ENCODE results near the gene TSHZ2.
"Not testable (repeated sequence)": the region's sequence is repeated elsewhere in the genome, so short reads cannot be mapped to it uniquely, and the experiment has no call there.

Gene TSHZ2

DNA sequence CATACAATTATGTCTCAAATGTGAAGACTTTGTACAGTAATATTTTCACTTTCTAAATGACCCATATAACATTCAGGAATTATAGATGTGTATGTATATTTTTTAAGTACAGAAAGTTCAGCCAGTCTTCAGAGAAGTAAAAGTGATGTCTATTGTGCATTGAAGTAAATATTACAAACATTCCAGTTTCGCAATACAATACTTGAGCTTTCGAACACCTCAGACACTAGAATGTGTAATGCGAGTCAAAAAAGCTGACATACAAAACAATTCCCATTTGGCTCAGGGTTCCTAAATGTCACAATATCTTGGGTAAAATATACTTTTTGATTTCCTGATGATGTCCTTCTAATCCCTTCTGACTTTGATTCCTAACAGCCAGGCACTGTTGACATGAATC lies 520.1 kb downstream of the TSHZ2 start:
- no peak for DNase-seq (ENCODE audit: low read depth in 2 of 3, low spot score in 2 of 3)

DNA sequence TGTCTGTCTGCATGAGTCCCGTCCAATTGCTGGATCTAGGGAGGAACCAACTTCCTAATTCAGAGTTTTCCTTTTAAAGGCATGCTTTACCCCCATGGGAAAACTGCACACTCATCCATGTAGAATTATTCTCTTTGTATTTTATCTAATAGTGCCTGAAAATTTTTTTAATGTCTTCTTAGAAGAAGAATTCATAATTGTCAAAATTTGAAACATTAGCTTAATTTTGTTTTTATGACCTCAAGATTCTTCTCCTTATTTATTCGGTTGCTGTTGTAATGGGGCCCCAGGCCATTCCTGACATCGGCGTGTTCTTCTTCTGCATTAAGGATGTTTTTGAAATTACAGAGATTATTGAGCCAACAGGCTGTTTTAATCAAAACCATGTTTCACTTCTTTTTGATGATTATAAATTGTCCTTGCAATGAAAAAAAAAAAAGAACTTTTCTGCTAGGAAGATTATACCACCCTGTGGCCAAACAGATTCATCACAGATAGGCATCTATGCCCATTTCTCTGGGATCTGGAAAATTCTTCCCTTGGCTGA lies 521.2 kb downstream of the TSHZ2 start:
- DNase-seq (ENCODE audit: low read depth in 2 of 3, low spot score in 2 of 3): no peak

GRCh38 chr20:53494753-53495152 lies 522.6 kb downstream of the TSHZ2 start:
- no peak for DNase-seq (ENCODE audit: low read depth in 2 of 3, low spot score in 2 of 3)

DNA sequence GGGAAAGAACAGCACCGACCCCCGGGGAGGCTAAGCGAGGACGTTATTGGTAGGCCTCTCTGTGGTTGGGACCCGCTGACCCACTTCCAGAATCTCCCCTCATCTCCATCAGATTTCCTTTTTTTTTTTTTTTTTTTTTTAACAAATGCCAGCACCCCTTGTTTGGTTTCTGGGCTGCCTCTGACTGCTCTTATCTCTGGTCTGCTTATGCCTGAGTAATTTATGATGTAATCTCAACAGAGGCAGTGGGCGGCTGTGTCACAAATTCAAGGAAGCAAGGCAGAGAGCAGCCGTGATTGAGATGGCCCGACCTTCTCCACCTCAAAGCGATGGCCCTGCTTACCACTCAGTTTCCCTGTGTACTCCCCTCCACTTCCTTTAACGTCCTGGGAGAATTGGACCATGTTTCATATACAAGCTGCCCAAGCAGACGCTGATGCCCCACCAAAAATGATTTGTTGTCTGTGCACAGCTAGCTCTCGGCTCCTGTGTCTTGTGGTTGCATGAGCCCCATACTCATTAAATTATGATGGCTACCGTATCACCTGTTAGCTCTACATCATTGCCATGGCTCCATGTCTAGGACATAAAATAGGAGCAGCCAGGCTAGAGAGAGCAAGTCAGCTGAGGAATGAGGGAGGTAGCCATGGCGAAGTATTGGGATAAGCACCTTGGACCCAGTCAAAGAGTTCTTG lies 523.4 kb downstream of the TSHZ2 start:
- no peak for DNase-seq (ENCODE audit: low read depth in 2 of 3, low spot score in 2 of 3)

DNA sequence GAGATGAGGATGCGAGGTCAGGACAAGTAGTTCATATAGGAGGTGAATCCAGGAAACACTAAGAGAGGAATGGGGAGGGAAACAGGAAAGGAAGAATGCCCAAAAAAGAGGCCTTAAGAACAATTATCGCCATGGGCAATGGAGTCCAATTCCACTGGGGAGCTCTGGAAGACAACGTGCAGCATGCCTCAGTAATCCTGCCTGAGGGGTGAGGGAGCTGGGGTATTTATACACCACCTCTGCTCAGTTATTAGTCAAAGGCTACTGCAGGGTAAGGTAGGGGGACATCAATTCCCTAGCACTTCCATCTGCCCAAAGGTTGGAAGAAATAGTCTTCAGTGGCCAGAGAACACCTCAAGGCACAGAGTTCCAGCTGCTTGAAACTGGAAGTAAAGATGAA lies 525.1 kb downstream of the TSHZ2 start:
- DNase-seq (ENCODE audit: low read depth in 2 of 3, low spot score in 2 of 3): no peak

DNA sequence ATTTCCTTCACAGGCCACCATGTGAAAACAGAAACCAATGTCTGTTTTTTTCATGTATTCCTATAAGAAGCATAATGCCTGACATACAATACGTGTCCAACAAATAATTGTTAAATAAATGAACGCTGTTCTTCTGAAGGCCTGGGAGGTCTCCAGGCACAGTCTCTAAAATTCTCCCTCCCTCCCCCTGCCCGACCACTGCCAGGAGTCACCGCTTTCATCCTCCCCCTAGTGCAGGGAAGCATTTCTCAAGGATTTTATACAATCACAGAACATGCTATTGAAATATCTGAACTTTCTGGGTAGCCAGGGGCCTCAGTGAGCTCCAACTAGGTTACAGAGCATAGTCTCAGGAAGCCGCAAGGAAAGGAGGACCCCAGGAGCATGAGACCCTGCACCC lies 526.2 kb downstream of the TSHZ2 start:
- no peak for DNase-seq (ENCODE audit: low read depth in 2 of 3, low spot score in 2 of 3)

DNA sequence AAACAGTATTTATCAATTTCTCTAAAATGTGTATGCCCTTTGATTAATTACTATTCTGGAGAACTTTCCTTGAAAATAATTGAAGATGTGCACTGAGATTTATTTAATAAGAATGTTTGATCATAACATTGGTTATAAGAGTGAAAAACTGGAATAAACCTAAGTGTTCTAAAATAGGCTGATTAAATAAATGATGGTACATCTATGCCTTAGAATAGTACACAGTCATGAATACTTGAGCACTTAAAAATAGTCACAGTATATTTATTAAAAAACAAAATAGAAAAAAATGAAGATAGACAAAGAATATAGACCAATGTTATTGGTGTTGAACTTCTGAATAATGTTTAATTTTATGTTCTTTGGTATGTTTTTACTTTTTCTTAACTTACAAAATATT lies 528.5 kb downstream of the TSHZ2 start:
- DNase-seq (ENCODE audit: low read depth in 2 of 3, low spot score in 2 of 3): no peak

- DNase-seq (ENCODE audit: low read depth in 2 of 3, low spot score in 2 of 3): no peak
Measured at GRCh38 chr20:53502820-53503219, 530.7 kb downstream of the TSHZ2 start.

DNA sequence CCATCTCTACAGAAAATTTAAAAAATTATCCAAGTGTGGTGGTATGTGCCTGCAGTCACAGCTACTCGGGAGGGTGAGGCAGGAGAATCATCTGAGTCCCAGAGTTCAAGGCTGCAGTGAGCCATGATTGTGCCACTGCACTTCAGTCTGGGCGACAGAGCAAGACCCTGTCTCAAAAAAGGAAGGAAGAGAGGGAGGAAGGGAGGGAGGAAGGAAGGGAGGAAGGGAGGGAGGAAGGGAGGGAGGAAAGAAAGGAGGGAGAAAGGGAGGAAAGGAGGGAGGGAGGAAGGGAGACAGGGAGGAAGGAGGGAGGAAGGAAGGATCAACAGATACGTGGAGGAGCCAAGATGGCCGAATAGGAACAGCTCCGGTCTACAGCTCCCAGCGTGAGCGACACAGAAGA lies 531.4 kb downstream of the TSHZ2 start:
- no peak for DNase-seq (ENCODE audit: low read depth in 2 of 3, low spot score in 2 of 3)

- not testable (repeated sequence) for DNase-seq (ENCODE audit: low read depth in 2 of 3, low spot score in 2 of 3)
Measured at GRCh38 chr20:53504106-53504505, 531.9 kb downstream of the TSHZ2 start.

- no peak for DNase-seq (ENCODE audit: low read depth in 2 of 3, low spot score in 2 of 3)
Measured at GRCh38 chr20:53510262-53510661, 538.1 kb downstream of the TSHZ2 start.

DNA sequence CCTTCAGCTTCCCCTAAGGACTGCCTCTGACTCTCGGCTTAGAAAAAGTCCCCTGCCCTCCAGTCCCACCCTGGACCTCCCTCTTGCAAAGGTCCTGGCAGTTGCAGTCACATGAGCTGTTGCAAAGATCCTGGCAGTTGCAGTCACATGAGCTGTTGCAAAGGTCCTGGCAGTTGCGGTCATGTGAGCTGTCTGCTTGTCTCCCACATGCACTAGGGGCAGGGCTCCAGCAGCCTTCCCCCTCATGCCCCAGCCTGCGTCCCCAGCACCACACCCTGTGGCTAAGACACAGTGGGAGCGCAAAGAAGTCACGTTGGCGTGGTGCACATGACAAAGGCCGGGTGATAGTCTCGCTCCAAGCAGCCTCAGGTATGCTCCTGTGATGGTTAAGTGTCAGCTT lies 538.5 kb downstream of the TSHZ2 start:
- no peak for DNase-seq (ENCODE audit: low read depth in 2 of 3, low spot score in 2 of 3)

GRCh38 chr20:53512076-53512475 lies 539.9 kb downstream of the TSHZ2 start:
- DNase-seq (ENCODE audit: low read depth in 2 of 3, low spot score in 2 of 3): no peak

- no peak for DNase-seq (ENCODE audit: low read depth in 2 of 3, low spot score in 2 of 3)
Measured at GRCh38 chr20:53513168-53513488, 541.0 kb downstream of the TSHZ2 start.

GRCh38 chr20:53513489-53514298 lies 541.5 kb downstream of the TSHZ2 start:
- no peak for DNase-seq (ENCODE audit: low read depth in 2 of 3, low spot score in 2 of 3)

DNA sequence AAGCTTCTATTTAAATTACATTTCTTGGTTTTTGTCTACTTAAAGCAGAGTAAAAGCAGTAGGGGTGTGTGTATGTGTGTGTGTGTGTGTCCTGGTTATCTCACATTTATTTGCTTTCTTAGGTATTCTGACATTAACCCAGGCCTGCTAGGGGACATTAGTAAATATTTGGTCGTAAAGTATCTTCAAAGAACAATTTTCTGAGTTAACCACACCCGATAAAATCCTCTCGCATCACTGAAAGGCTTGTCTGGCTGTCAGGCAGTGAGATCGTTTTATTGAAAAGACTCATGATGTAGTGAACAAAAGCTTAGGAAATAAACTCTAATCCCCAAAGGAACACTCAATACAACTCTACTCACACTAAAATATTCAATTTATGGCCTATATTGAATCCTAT lies 543.6 kb downstream of the TSHZ2 start:
- DNase-seq (ENCODE audit: low read depth in 2 of 3, low spot score in 2 of 3): no peak

- no peak for DNase-seq (ENCODE audit: low read depth in 2 of 3, low spot score in 2 of 3)
Measured at GRCh38 chr20:53517146-53517545, 545.0 kb downstream of the TSHZ2 start.

DNA sequence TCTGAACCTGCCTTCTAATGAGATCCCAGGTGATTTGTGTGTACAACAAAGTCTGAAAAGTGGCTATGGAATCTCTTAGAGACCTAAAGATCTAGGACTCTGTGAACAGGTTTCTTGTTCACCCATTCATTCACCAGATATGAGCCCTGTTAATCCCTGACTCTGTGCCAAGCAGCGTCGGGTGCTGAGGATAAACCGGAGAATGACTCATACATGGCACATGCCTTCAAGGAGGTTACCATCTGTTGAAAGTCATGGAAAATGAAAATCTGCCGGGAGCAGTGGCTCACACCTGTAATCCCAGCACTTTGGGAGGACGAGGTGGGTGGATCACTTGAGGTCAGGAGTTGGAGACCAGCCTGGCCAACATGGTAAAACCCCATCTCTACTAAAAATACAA lies 549.3 kb downstream of the TSHZ2 start:
- not testable (repeated sequence) for DNase-seq (ENCODE audit: low read depth in 2 of 3, low spot score in 2 of 3)

GRCh38 chr20:53522026-53522425 lies 549.9 kb downstream of the TSHZ2 start:
- DNase-seq (ENCODE audit: low read depth in 2 of 3, low spot score in 2 of 3): no peak

- no peak for DNase-seq (ENCODE audit: low read depth in 2 of 3, low spot score in 2 of 3)
Measured at GRCh38 chr20:53522696-53523095, 550.5 kb downstream of the TSHZ2 start.

GRCh38 chr20:53523615-53524014 lies 551.5 kb downstream of the TSHZ2 start:
- not testable (repeated sequence) for DNase-seq (ENCODE audit: low read depth in 2 of 3, low spot score in 2 of 3)

DNA sequence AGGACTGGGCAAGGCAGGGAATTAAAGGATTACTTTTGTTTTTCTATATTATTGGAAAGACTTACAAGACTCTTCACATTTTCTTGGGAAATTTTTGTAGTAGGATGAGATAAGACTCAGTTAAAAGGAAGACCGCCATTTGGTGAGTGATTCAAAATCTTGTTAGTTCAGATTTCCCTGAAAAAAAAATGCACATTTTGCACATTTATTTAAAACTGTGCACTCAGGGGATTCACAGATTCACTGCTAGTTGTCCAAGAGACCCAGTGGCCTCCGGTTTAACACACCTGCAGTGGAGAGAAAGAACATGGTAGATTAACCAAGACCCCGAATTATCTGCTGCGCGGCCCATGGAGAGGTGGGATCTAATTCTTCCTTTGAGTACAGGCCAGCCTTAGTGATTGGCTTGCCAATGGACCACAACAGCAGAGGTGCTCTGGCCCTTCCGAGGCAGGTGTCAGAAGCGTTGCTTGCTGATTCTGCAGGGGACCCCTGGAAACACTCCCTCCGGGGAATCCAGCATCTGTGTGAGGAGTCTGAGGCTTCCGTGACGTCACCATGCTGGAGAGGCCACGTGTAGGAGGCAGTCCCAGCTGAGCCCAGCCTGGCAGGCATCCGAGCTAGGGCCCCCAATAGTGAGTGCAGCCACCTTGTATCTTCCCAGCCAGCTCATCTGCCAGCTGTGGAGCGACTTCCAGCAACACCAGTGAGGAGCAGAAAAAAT lies 552.6 kb downstream of the TSHZ2 start:
- DNase-seq (ENCODE audit: low read depth in 2 of 3, low spot score in 2 of 3): no peak
